Heart left ventricle (tissue), 16 donors: Measurements from ENCODE around the gene CTNNA3. TPM values are rescaled to one million over a fixed set of nuclear protein-coding genes. Genes with fewer than 3 reads are reported as not detected.

Experiments used
- ATAC-seq, 4 donors: fragments of 200-7000 bp; cut with Tn5 transposase; one replicate each; pipeline ENCODE4 v1.9.1; 2020 to 2022; ENCODE audit warnings: moderate library complexity in 4 of 4, mild to moderate bottlenecking in 3 of 4, moderate number of reproducible peaks in 1 of 4
- DNase-seq, 5 donors: peaks; one replicate each; pipeline ENCODE4 v3.0.0-alpha.2; 2020
- H3K27ac ChIP-seq, 12 donors: fragments of 200-600 bp; sonication (generic) in 4 of 12; one replicate each; pipeline versions ENCODE4 v1.5.0 to v1.8.0; 2016 to 2022; ENCODE audit warnings: mild to moderate bottlenecking in 2 of 12
- H3K27me3 ChIP-seq, 9 donors: fragments of 200-600 bp; sonication (generic) in 2 of 9; one replicate each; pipeline versions ENCODE4 v1.5.1 to v1.8.0; 2016 to 2022; ENCODE audit warnings: mild to moderate bottlenecking in 3 of 9
- H3K36me3 ChIP-seq, 9 donors: fragments of 200-600 bp; sonication (generic) in 2 of 9; one replicate each; pipeline versions ENCODE4 v1.5.0 to v1.8.0; 2018 to 2022; ENCODE audit warnings: mild to moderate bottlenecking in 2 of 9
- H3K4me1 ChIP-seq, 12 donors: fragments of 200-600 bp; sonication (generic) in 4 of 12; one replicate each; pipeline versions ENCODE4 v1.5.0 to v1.8.0; 2016 to 2022; ENCODE audit warnings: mild to moderate bottlenecking in 3 of 12
- H3K4me3 ChIP-seq, 12 donors: fragments of 200-600 bp; sonication (generic) in 4 of 12; one replicate each; pipeline versions ENCODE4 v1.5.0 to v1.8.0; 2017 to 2022; ENCODE audit warnings: mild to moderate bottlenecking in 9 of 12, moderate library complexity in 4 of 12
- H3K9me3 ChIP-seq, 12 donors: fragments of 200-600 bp; sonication (generic) in 4 of 12; one replicate each; pipeline versions ENCODE4 v1.5.0 to v1.8.0; 2016 to 2022; ENCODE audit warnings: mild to moderate bottlenecking in 1 of 12
- CTCF ChIP-seq, 12 donors: fragments of 200-600 bp; sonication (generic) in 4 of 12; IDR thresholded peaks; one replicate each; pipeline versions ENCODE4 v1.5.0 to v1.8.0; 2018 to 2022; ENCODE audit warnings: antibody characterized with exemption in 12 of 12, mild to moderate bottlenecking in 5 of 12
- POLR2A ChIP-seq, 2 donors: fragments of 450-650 bp; IDR thresholded peaks; one replicate each; pipeline ENCODE4 v1.6.1; 2017; ENCODE audit warnings: antibody characterized with exemption in 2 of 2, mild to moderate bottlenecking in 2 of 2, moderate library complexity in 2 of 2
- WGBS, 4 donors: extraction: QIAGEN DNeasy Blood & Tissue Kit in 2 of 4; methylation state at CpG; one replicate each; pipeline versions ENCODE4 v1.1.5 to v1.1.7; 2013 to 2018; 5-methylcytosine and 5-hydroxymethylcytosine counted together
- intact Hi-C, 10 donors: fragments of 100-400 bp; cut with DNase I; formaldehyde crosslinking; loops; one replicate each; pipeline versions ENCODE4 v1.11.1 to v1.14.2; 2022
- polyA plus RNA-seq, 2 donors: library from polyadenylated mRNA; stranded (reverse); fragments of 200-250 nt; gene quantifications; one replicate each; pipeline ENCODE4 v1.2.3, GENCODE V29; 2013
- total RNA-seq, 9 donors: library from RNA; depleted of rRNA in 2 of 9; stranded (reverse); fragments of >200 nt in 2 of 9; fragmentation: NEBNext Ultra II Directional in 3 of 9; extraction: Animal tissue kit (Norgen Biotek cat#: 25700) in 3 of 9; gene quantifications; one replicate each; pipeline versions ENCODE4 v1.1.0 to v1.2.4, GENCODE V29; 2016 to 2023
- donor health status: ischemic (EF 13 %, LVEDD 7.1; RV severe dilation, severe dysfunction).
- donor health status: healthy with polysubstance abuse.
- donor health status: DM: no; HTN: yes; CAD: no.
- donor health status: DM: no; HTN: no; CAD: no.
- donor health status: ischemic (EF 25% LVEDD 6.9; RV normal size, moderate dysfunction).
- donor health status: ischemic (EF 25% LVEDD 5.7; RV mildly dilated, moderate dysfunction).
- donor health status: healthy.
- donor health status: DM: yes; HTN: yes; CAD: no.
- donor health status: ischemic (EF 35%, LVEDD 5.7; RV mildly dilated, moderate dysfunction).
- donor health status: nonischemic (EF 11% LVEDD 7.7; RV severe dilation, severe dysfunction).
- donor health status: DM: yes; HTN: yes; CAD: no.
- donor health status: PGD.
- donor health status: ischemic (EF 29% LVEDD 5.4; RV normal size, mild dysfunction).
- donor health status: nonischemic (EF 23%, LVEDD 6.1; RV moderate dilation, normal function).

CTNNA3 gene
- total and polyA plus RNA-seq, 11 donors: 4.8 to 200 (median 99.0) TPM

- H3K9me3 ChIP-seq: no peaks in the 10 kb centered on the region
- 11 to 26% (median 17%) methylated on average over 3 of the region's 3 CpGs for WGBS, 4 donors
- no peak for TF ChIP-seq CTCF (IDR thresholded peaks at IDR 0.05)
- no peak for TF ChIP-seq POLR2A (IDR thresholded peaks at IDR 0.05)
- H3K27me3 ChIP-seq: no peaks in the 10 kb centered on the region
- DNase-seq: peak in 1 of 5 donors; percentile 7
- intact Hi-C loops: no loop called here
- H3K4me3 ChIP-seq: peak overlapping the region in 3 of 12 donors; percentile 10 to 20 (median 14)
- H3K27ac ChIP-seq: peak overlapping the region in 10 of 12 donors; percentile 24 to 78 (median 61)
- H3K36me3 ChIP-seq: no peaks in the 10 kb centered on the region
- peak; percentile 55 to 82 (median 73) for ATAC-seq
- peaks cover 0 to 13% (median 0%) of the 10 kb centered on the region in 12 donors for H3K4me1 ChIP-seq
Measured at GRCh38 chr10:66538371-66538770, 1157.6 kb downstream of the CTNNA3 start.

GRCh38 chr10:66537186-66537585 is 1158.8 kb downstream of the CTNNA3 start:
- no peaks in the 10 kb centered on the region for H3K36me3 ChIP-seq
- 88 to 94% (median 94%) methylated on average over 1 of the region's 1 CpG for WGBS, 4 donors
- intact Hi-C loops: no loop called here

GRCh38 chr10:66535439-66535838 is 1160.6 kb downstream of the CTNNA3 start:
- 79 to 87% (median 84%) methylated on average over 1 of the region's 1 CpG for WGBS, 4 donors
- Histone ChIP-seq H3K27ac (no peak overlapping the region), H3K27me3 (no peaks in the 10 kb centered on the region), H3K36me3 (no peaks in the 10 kb centered on the region), H3K4me1 (peaks cover 0 to 13% (median 0%) of the 10 kb centered on the region in 12 donors), H3K9me3 (no peaks in the 10 kb centered on the region), H3K4me3 (no peak overlapping the region)
- TF ChIP-seq POLR2A (IDR thresholded peaks at IDR 0.05): no peak
- no peak for TF ChIP-seq CTCF (IDR thresholded peaks at IDR 0.05)
- ATAC-seq (no peak), DNase-seq (no peak)
- intact Hi-C loops: no loop called here

More at GRCh38 chr10:66537186-66537585, 1158.8 kb downstream of the CTNNA3 start:
- ATAC-seq: no peak
- no peak for TF ChIP-seq CTCF (IDR thresholded peaks at IDR 0.05)
- TF ChIP-seq POLR2A (IDR thresholded peaks at IDR 0.05): no peak
- Histone ChIP-seq H3K4me1 (peaks cover 0 to 13% (median 0%) of the 10 kb centered on the region in 12 donors), H3K27me3 (no peaks in the 10 kb centered on the region), H3K4me3 (no peak overlapping the region), H3K27ac (no peak overlapping the region), H3K9me3 (no peaks in the 10 kb centered on the region)
- no peak for DNase-seq

GRCh38 chr10:66534866-66535265 is 1161.1 kb downstream of the CTNNA3 start:
- DNase-seq: no peak
- Histone ChIP-seq H3K9me3 (no peaks in the 10 kb centered on the region), H3K4me3 (no peak overlapping the region), H3K27me3 (no peaks in the 10 kb centered on the region), H3K4me1 (peaks cover 0 to 13% (median 0%) of the 10 kb centered on the region in 12 donors), H3K36me3 (no peaks in the 10 kb centered on the region), H3K27ac (no peak overlapping the region)
- intact Hi-C loops: no loop called here
- no peak for TF ChIP-seq POLR2A (IDR thresholded peaks at IDR 0.05)
- no peak for TF ChIP-seq CTCF (IDR thresholded peaks at IDR 0.05)
- ATAC-seq: no peak
- 89 to 100% (median 91%) methylated on average over 1 of the region's 1 CpG for whole genome bisulfite sequencing, 4 donors
